Body of pancreas (tissue), 4 donors: Measurements from ENCODE around the gene CXCL9. TPM values are rescaled to one million over a fixed set of nuclear protein-coding genes. Genes with fewer than 3 reads are reported as not detected.
"Not testable (repeated sequence)": the region's sequence is repeated elsewhere in the genome, so short reads cannot be mapped to it uniquely, and the experiment has no call there.

Experiments
- ATAC-seq: fragments of 150-250 bp; one replicate; pipeline ENCODE4 v1.9.1; 2016
- DNase-seq, 4 donors: peaks; one replicate each; pipeline ENCODE4 v3.0.0-alpha.2; 2019
- H3K27ac ChIP-seq, 4 donors: fragments of 200-600 bp; sonication (generic); 1 replicate in 3 of 4; 2 replicates in 1 of 4; pipeline versions ENCODE4 v1.5.1 to v1.6.1; 2016 to 2019; ENCODE audit warnings: mild to moderate bottlenecking in 1 of 4, mixed read lengths in 1 of 4, moderate library complexity in 1 of 4
- H3K27me3 ChIP-seq, 2 donors: fragments of 200-600 bp; sonication (generic); one replicate each; pipeline ENCODE4 v1.6.0; 2016; ENCODE audit warnings: mild to moderate bottlenecking in 1 of 2
- H3K36me3 ChIP-seq, 2 donors: fragments of 200-600 bp; sonication (generic); replicated peaks in 1 of 2; 2 replicates each; pipeline ENCODE4 v1.5.1; 2016; ENCODE audit warnings: low read depth in 2 of 2; ENCODE audit not compliant: insufficient read depth in 1 of 2
- H3K4me1 ChIP-seq: fragments of 200-600 bp; sonication (generic); one replicate; pipeline ENCODE4 v1.6.0; 2016
- H3K4me3 ChIP-seq, 2 donors: fragments of 200-600 bp; sonication (generic); 1 replicate in 1 of 2; 2 replicates in 1 of 2; pipeline ENCODE4 v1.5.1; 2016 to 2019
- H3K9me3 ChIP-seq, 3 donors: fragments of 200-600 bp; sonication (generic); 1 replicate in 2 of 3; 2 replicates in 1 of 3; pipeline ENCODE4 v1.5.1; 2016
- POLR2A ChIP-seq, 3 donors: fragments of 450-650 bp; IDR thresholded peaks; one replicate each; pipeline ENCODE4 v1.6.1; 2016; ENCODE audit warnings: antibody characterized with exemption in 3 of 3, mild to moderate bottlenecking in 2 of 3
- WGBS, 2 donors: methylation state at CpG; one replicate each; pipeline ENCODE4 v1.1.5; 2017; 5-methylcytosine and 5-hydroxymethylcytosine counted together
- intact Hi-C: fragments of 100-400 bp; cut with DNase I; formaldehyde crosslinking; loops from one replicate; pipeline ENCODE4 v1.15.1; 2023
- total RNA-seq, 2 donors: library from RNA; depleted of rRNA; stranded (reverse); fragments of >200 nt; gene quantifications; one replicate each; pipeline ENCODE4 v1.1.0, GENCODE V29; 2016
- TF ChIP-seq, protein P1 (sequence below), 7 experiments: fragments of 450-650 bp in 4 of 7; fragments of 200-600 bp in 3 of 7; sonication (generic) in 3 of 7; IDR thresholded peaks; one replicate each; pipeline ENCODE4 v1.5.1; 2016 to 2019; ENCODE audit warnings: antibody characterized with exemption in 7 of 7

CXCL9 gene
- total RNA-seq, 2 donors from 2014 or later: 1.0 TPM; not detected in 1

GRCh38 chr4:75980576-75980975 is 26.7 kb downstream of the CXCL9 start:
- intact Hi-C loops: no loop called here
- H3K27me3 ChIP-seq: no peaks in the 10 kb centered on the region
- TF ChIP-seq, protein P1, sequence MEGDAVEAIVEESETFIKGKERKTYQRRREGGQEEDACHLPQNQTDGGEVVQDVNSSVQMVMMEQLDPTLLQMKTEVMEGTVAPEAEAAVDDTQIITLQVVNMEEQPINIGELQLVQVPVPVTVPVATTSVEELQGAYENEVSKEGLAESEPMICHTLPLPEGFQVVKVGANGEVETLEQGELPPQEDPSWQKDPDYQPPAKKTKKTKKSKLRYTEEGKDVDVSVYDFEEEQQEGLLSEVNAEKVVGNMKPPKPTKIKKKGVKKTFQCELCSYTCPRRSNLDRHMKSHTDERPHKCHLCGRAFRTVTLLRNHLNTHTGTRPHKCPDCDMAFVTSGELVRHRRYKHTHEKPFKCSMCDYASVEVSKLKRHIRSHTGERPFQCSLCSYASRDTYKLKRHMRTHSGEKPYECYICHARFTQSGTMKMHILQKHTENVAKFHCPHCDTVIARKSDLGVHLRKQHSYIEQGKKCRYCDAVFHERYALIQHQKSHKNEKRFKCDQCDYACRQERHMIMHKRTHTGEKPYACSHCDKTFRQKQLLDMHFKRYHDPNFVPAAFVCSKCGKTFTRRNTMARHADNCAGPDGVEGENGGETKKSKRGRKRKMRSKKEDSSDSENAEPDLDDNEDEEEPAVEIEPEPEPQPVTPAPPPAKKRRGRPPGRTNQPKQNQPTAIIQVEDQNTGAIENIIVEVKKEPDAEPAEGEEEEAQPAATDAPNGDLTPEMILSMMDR (IDR thresholded peaks at IDR 0.05): no peak
- no peak for TF ChIP-seq POLR2A (IDR thresholded peaks at IDR 0.05)
- ATAC-seq (no peak), DNase-seq (no peak)
- no peak overlapping the region for H3K27ac ChIP-seq
- no peak overlapping the region for H3K4me3 ChIP-seq
- no peaks in the 10 kb centered on the region for H3K9me3 ChIP-seq
- peaks cover 23 to 24% of the 10 kb centered on the region in 2 donors for H3K36me3 ChIP-seq
- H3K4me1 ChIP-seq: peaks cover 2% of the 10 kb centered on the region
- WGBS, 2 donors: 71 to 100% methylated on average over 4 of the region's 4 CpGs

DNA sequence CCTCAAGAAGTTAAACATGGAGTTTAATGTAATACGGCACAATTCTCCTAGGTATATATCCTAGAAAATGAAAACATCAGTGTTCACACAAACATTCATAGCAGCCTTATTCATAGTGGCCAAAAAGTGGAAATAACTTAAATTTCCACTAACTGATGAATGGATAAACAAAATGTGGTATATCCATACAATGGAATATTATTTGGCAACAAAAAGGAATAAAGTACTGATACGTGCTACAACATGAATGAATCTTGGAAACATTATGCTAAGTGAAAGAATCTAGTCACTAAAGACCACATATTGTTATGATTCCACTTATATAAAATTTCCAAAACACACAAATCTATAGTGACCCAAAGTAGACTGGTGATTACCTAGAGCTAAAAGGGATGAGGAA is 31.1 kb downstream of the CXCL9 start:
- H3K27me3 ChIP-seq: no peaks in the 10 kb centered on the region
- intact Hi-C loops: no loop called here
- H3K4me1 ChIP-seq: no peaks in the 10 kb centered on the region
- ATAC-seq: no peak
- no peak for TF ChIP-seq POLR2A (IDR thresholded peaks at IDR 0.05)
- TF ChIP-seq, protein P1 (IDR thresholded peaks at IDR 0.05): no peak
- no peak for DNase-seq
- H3K4me3 ChIP-seq: no peak overlapping the region
- peaks cover 28 to 43% of the 10 kb centered on the region in 2 donors for H3K36me3 ChIP-seq
- whole genome bisulfite sequencing, 2 donors: 94 to 100% methylated on average over 2 of the region's 2 CpGs
- H3K9me3 ChIP-seq: no peaks in the 10 kb centered on the region
- no peak overlapping the region for H3K27ac ChIP-seq

DNA sequence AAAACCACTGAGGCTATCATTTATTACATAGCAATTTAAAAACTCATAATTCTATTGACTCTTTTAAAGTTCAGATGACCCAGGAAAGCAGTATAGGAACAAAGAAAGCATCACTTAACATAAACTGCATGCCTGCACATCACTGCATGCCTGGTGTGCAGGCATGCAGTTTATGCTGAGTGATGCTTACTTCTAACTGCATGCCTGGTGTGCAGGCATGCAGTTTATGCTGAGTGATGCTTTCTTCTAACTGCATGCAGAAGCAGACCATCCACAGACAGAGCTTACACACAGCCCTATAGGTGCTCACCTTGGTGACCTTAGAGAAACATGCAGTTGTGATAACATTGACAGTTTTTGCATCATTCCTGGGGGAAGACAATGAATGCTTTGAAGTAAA is 33.5 kb downstream of the CXCL9 start:
- intact Hi-C loops: no loop called here
- no peak overlapping the region for H3K27ac ChIP-seq

GRCh38 chr4:75968084-75968483 is 39.2 kb downstream of the CXCL9 start:
- TF ChIP-seq, protein P1 (IDR thresholded peaks at IDR 0.05): no peak
- no peak for TF ChIP-seq POLR2A (IDR thresholded peaks at IDR 0.05)
- ATAC-seq (no peak), DNase-seq (no peak)
- no peaks in the 10 kb centered on the region for H3K9me3 ChIP-seq
- H3K27ac ChIP-seq: no peak overlapping the region
- intact Hi-C loops: no loop called here
- H3K27me3 ChIP-seq: no peaks in the 10 kb centered on the region
- no peak overlapping the region for H3K4me3 ChIP-seq
- no peaks in the 10 kb centered on the region for H3K4me1 ChIP-seq
- H3K36me3 ChIP-seq: peaks cover 18 to 65% of the 10 kb centered on the region in 2 donors
- 92 to 98% methylated on average over 3 of the region's 3 CpGs for WGBS, 2 donors

More for the DNA sequence above, 33.5 kb downstream of the CXCL9 start:
- Histone ChIP-seq H3K36me3 (peaks cover 21 to 53% of the 10 kb centered on the region in 2 donors), H3K9me3 (no peaks in the 10 kb centered on the region), H3K4me3 (no peak overlapping the region), H3K4me1 (no peaks in the 10 kb centered on the region), H3K27me3 (no peaks in the 10 kb centered on the region)
- ATAC-seq (no peak), DNase-seq (no peak)
- TF ChIP-seq POLR2A (IDR thresholded peaks at IDR 0.05): no peak
- TF ChIP-seq, protein P1 (IDR thresholded peaks at IDR 0.05): no peak

- Histone ChIP-seq H3K4me1 (no peaks in the 10 kb centered on the region), H3K4me3 (no peak overlapping the region), H3K36me3 (peaks cover 23 to 55% of the 10 kb centered on the region in 2 donors), H3K9me3 (no peaks in the 10 kb centered on the region), H3K27me3 (no peaks in the 10 kb centered on the region), H3K27ac (no peak overlapping the region)
- no peak for TF ChIP-seq POLR2A (IDR thresholded peaks at IDR 0.05)
- TF ChIP-seq, protein P1 (IDR thresholded peaks at IDR 0.05): no peak
- ATAC-seq (no peak), DNase-seq (no peak)
- intact Hi-C loops: no loop called here
- 45 to 50% methylated on average over 2 of the region's 2 CpGs for WGBS, 2 donors
These were observed 43.8 kb downstream of the CXCL9 start for GRCh38 chr4:75963558-75963957.

- H3K9me3 ChIP-seq, DNase-seq, H3K4me1 ChIP-seq, H3K4me3 ChIP-seq, intact Hi-C loops, H3K27me3 ChIP-seq, H3K27ac ChIP-seq, ATAC-seq: not testable (repeated sequence)
- 95 to 97% methylated on average over 4 of the region's 4 CpGs for WGBS, 2 donors
- peaks cover 28 to 55% of the 10 kb centered on the region in 2 donors for H3K36me3 ChIP-seq
These were observed 45.2 kb downstream of the CXCL9 start for GRCh38 chr4:75962072-75962471.

GRCh38 chr4:75958546-75958945 is 48.8 kb downstream of the CXCL9 start:
- WGBS, 2 donors: 94 to 97% methylated on average over 7 of the region's 7 CpGs
- not testable (repeated sequence) for H3K9me3 ChIP-seq, H3K27me3 ChIP-seq, H3K4me1 ChIP-seq, H3K27ac ChIP-seq, DNase-seq, H3K4me3 ChIP-seq, ATAC-seq
- intact Hi-C loops: loop anchor here (10.0 kb wide), 1 partner anchor 144 kb away; no protein-coding TSS in a partner anchor
- H3K36me3 ChIP-seq: peaks cover 23 to 57% of the 10 kb centered on the region in 2 donors
